Peyer's patch (tissue), 4 donors: ENCODE measurements around the gene OLFM1. TPM values are rescaled to one million over a fixed set of nuclear protein-coding genes. Genes with fewer than 3 reads are reported as not detected.
A peak's percentile ranks its signal among the peaks of the same experiment; 100 is the strongest.

Experiments used
- DNase-seq, 3 donors: peaks; one replicate each; pipeline ENCODE4 v3.0.0-alpha.2; 2017 to 2019
- H3K27ac ChIP-seq, 4 donors: fragments of 200-600 bp; sonication (generic); one replicate each; pipeline ENCODE4 v1.5.1; 2016 to 2019
- H3K27me3 ChIP-seq, 2 donors: fragments of 200-600 bp; sonication (generic); one replicate each; pipeline ENCODE4 v1.5.1; 2019
- H3K36me3 ChIP-seq, 3 donors: fragments of 200-600 bp; sonication (generic); one replicate each; pipeline ENCODE4 v1.5.1; 2016 to 2019
- H3K4me1 ChIP-seq, 4 donors: fragments of 200-600 bp; sonication (generic); one replicate each; pipeline ENCODE4 v1.5.1; 2016 to 2019
- H3K4me3 ChIP-seq, 4 donors: fragments of 200-600 bp; sonication (generic); 1 replicate in 3 of 4; 2 replicates in 1 of 4; pipeline ENCODE4 v1.5.1; 2016 to 2019; ENCODE audit warnings: mild to moderate bottlenecking in 1 of 4
- H3K9me3 ChIP-seq, 4 donors: fragments of 200-600 bp; sonication (generic); one replicate each; pipeline ENCODE4 v1.5.1; 2016 to 2019; ENCODE audit warnings: mild to moderate bottlenecking in 1 of 4
- POLR2A ChIP-seq, 2 donors: fragments of 450-650 bp; IDR thresholded peaks; one replicate each; pipeline ENCODE4 v1.5.1; 2017; ENCODE audit warnings: antibody characterized with exemption in 2 of 2, mild to moderate bottlenecking in 2 of 2, moderate library complexity in 2 of 2
- total RNA-seq, 4 donors: library from RNA; depleted of rRNA; stranded (reverse); fragments of >200 nt; gene quantifications; one replicate each; pipeline ENCODE4 v1.1.0, GENCODE V29; 2016
- TF ChIP-seq, protein P1 (sequence below), 6 experiments: fragments of 450-650 bp in 4 of 6; fragments of 200-600 bp in 2 of 6; sonication (generic) in 1 of 6; IDR thresholded peaks; one replicate each; pipeline ENCODE4 v1.5.1; 2017 to 2019; ENCODE audit warnings: antibody characterized with exemption in 6 of 6, mild to moderate bottlenecking in 3 of 6, moderate library complexity in 1 of 6

Gene OLFM1
- total RNA-seq, 4 donors from 2014 or later = 2.5 to 5.8 (median 4.9) TPM

DNA sequence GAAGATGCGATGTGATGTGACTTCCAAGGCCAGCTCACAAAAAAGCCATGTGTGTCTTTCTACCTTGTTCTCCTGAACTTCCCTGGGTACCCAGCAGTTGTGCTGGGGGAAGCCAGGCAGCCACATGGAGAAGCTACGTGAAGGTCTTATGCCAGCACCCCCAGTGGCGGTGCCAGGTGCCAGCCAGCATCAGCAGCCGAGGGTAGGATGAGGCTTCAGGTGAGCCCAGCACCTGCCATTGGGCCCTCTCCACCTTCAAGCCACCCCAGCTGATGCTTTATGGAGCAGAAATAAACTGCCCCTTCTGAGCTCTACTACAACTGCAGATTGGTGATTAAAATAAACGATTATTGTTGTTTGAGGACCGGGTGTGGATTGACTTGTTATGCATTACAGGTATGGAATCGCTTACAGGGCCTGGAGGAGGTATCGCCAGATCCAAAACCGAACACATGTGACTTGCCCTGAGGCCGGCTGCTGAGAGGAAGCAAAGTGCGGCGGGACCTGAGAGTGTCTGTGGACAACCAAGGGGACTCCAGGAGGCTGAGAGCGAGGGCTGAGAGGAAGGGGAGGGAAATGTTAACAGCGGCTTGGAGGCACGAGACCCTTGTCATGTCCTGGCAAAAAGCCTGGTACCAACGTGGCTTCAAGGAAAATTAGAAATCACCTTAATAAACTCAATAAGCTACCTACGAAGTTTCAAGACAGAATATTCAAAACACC lies 36.0 kb upstream of the OLFM1 start:
- no peaks in the 10 kb centered on the region for H3K4me1 ChIP-seq
- no peak overlapping the region for H3K4me3 ChIP-seq
- H3K27ac ChIP-seq = no peak overlapping the region
- peak in 2 of 3 donors; percentile 26 to 29 for DNase-seq
- no peaks in the 10 kb centered on the region for H3K27me3 ChIP-seq
- no peaks in the 10 kb centered on the region for H3K36me3 ChIP-seq
- no peak for TF ChIP-seq POLR2A (IDR thresholded peaks at IDR 0.05)
- TF ChIP-seq, protein P1, sequence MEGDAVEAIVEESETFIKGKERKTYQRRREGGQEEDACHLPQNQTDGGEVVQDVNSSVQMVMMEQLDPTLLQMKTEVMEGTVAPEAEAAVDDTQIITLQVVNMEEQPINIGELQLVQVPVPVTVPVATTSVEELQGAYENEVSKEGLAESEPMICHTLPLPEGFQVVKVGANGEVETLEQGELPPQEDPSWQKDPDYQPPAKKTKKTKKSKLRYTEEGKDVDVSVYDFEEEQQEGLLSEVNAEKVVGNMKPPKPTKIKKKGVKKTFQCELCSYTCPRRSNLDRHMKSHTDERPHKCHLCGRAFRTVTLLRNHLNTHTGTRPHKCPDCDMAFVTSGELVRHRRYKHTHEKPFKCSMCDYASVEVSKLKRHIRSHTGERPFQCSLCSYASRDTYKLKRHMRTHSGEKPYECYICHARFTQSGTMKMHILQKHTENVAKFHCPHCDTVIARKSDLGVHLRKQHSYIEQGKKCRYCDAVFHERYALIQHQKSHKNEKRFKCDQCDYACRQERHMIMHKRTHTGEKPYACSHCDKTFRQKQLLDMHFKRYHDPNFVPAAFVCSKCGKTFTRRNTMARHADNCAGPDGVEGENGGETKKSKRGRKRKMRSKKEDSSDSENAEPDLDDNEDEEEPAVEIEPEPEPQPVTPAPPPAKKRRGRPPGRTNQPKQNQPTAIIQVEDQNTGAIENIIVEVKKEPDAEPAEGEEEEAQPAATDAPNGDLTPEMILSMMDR (IDR thresholded peaks at IDR 0.05) = no peak
- H3K9me3 ChIP-seq = no peaks in the 10 kb centered on the region

DNA sequence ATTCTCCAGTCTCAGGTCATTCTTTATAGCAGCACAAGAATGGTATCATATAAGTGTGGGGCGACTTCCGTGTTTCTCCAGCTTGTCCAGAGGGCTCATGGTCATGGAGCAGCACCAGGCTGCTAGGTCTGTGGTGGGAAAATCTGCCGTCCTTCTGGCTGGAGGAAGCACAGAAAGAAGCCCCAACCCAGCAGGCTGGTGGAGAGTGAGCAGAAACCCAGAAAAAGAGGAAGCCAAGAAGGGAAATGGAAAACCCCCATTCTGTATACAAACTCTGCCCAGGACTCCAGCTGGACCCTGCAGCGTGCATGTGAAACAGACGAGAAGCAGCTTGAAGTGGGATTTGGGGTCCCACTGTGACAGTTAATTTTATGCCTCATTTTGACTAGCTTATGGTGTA lies 34.3 kb upstream of the OLFM1 start:
- no peak overlapping the region for H3K4me3 ChIP-seq
- H3K4me1 ChIP-seq = no peaks in the 10 kb centered on the region
- H3K9me3 ChIP-seq = no peaks in the 10 kb centered on the region
- no peaks in the 10 kb centered on the region for H3K36me3 ChIP-seq
- DNase-seq = peak in 2 of 3 donors; percentile 13 to 19
- H3K27me3 ChIP-seq = no peaks in the 10 kb centered on the region
- TF ChIP-seq, protein P1 (IDR thresholded peaks at IDR 0.05) = no peak
- TF ChIP-seq POLR2A (IDR thresholded peaks at IDR 0.05) = no peak
- H3K27ac ChIP-seq = no peak overlapping the region

DNA sequence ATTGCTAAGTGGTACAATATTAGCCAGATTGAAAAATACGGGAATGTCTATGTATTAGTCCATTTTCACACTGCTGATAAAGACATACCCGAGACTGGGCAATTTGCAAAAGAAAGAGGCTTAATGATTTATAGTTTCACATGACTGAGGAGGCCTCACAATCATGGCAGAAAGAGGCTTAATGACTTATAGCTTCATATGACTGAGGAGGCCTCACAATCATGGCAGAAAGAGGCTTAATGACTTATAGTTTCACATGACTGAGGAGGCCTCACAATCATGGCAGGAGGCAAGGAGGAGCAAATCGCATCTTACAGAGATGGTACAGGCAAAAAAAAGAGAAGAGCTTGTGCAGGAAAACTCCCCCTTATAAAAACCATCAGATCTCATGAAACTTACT lies 32.3 kb upstream of the OLFM1 start:
- TF ChIP-seq POLR2A (IDR thresholded peaks at IDR 0.05) = no peak
- TF ChIP-seq, protein P1 (IDR thresholded peaks at IDR 0.05) = no peak
- no peak overlapping the region for H3K4me3 ChIP-seq
- H3K27me3 ChIP-seq = no peaks in the 10 kb centered on the region
- H3K27ac ChIP-seq = no peak overlapping the region
- no peaks in the 10 kb centered on the region for H3K9me3 ChIP-seq
- no peaks in the 10 kb centered on the region for H3K36me3 ChIP-seq
- DNase-seq = no peak
- H3K4me1 ChIP-seq = no peaks in the 10 kb centered on the region

DNA sequence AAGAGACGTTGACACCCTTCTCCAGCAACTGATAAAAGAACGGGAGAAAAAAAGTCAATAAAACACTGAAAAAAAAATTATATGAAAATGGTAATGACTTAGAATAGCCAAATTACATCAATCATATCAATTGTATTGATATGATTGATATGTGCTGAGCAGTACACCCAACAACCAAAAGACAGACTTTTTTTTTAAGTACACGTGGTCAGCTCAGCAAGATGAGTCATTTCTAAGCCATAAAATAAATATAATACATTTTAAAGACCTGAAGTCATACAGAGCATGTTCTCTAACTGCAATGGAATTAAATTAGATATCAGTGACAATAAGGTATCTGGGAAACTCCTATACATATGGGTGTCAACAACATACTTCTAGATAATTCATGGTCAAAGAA lies 30.9 kb upstream of the OLFM1 start:
- no peaks in the 10 kb centered on the region for H3K27me3 ChIP-seq
- H3K36me3 ChIP-seq = no peaks in the 10 kb centered on the region
- H3K27ac ChIP-seq = no peak overlapping the region
- no peak for DNase-seq
- no peak for TF ChIP-seq POLR2A (IDR thresholded peaks at IDR 0.05)
- TF ChIP-seq, protein P1 (IDR thresholded peaks at IDR 0.05) = no peak
- no peaks in the 10 kb centered on the region for H3K9me3 ChIP-seq
- H3K4me1 ChIP-seq = no peaks in the 10 kb centered on the region
- H3K4me3 ChIP-seq = no peak overlapping the region

DNA sequence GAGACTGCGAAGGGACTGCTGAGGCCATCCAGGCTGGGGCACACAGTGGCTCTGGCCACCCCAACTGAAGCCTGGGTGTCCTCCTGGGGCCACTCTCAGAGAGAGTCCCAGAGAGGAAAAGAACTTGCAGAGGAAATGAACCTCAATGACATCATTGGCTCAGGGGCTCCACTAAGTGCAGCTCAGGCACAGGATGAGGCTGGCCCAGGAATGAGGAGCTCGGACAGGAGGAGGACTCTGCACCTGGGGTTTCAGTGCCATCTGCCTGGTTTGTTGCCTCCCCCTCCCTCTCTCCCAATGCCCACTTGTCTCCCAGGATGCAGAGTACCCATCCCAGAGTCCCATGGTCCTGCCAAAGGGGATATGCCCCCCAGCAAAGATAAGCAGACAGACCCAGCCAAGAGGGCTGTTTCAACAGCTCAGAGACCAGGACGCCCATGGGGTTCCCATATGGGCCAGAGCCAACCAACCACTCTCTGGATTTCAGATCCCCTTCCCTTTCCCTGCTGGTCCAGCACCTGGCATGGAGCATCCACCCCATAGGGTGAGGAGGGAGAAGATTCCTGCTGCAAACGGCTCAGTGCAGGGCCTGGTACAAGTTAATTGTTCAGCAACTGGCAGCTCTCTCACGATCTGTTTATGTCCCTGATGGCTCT lies 26.9 kb upstream of the OLFM1 start:
- peaks cover 0 to 6% (median 3%) of the 10 kb centered on the region in 4 donors for H3K9me3 ChIP-seq
- DNase-seq = peak in 2 of 3 donors; percentile 27 to 34
- no peaks in the 10 kb centered on the region for H3K4me1 ChIP-seq
- no peaks in the 10 kb centered on the region for H3K27me3 ChIP-seq
- H3K36me3 ChIP-seq = no peaks in the 10 kb centered on the region
- H3K4me3 ChIP-seq = no peak overlapping the region
- no peak overlapping the region for H3K27ac ChIP-seq
- TF ChIP-seq, protein P1 (IDR thresholded peaks at IDR 0.05) = no peak
- TF ChIP-seq POLR2A (IDR thresholded peaks at IDR 0.05) = no peak
